Measurements from ENCODE around the gene MX2. TPM values are rescaled to one million over a fixed set of nuclear protein-coding genes. Genes with fewer than 3 reads are reported as not detected.

MX2 gene
- total RNA-seq, 4 donors from 2014 or later: 3.2 to 6.1 (median 5.1) TPM

DNA sequence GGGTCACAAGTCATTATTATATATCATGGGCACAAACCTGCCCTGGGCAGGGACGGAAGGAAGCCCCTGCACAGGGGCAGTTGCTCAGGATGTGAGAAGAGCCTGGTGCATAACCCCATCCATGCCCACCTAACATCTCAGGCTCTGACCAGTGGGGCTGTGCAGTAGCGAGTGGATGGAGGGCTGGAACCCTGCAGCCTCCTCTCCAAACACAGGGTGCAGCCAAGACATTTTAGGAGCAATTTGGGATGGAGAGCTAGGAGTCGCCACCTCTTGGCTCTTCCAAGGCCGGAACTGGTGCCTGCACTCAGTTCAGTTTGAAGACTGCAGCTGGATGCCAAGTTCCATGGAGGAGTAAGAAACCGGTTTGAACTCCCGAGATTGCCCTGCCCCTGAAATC is 67.0 kb downstream of the MX2 start:
- 76% methylated on average over 6 of the region's 6 CpGs for WGBS
- Histone ChIP-seq H3K4me3 (no peak overlapping the region), H3K36me3 (peaks cover 26% of the 10 kb centered on the region), H3K4me1 (peaks cover 15% of the 10 kb centered on the region), H3K27ac (no peak overlapping the region), H3K27me3 (no peaks in the 10 kb centered on the region), H3K9me3 (no peaks in the 10 kb centered on the region)
- no peak for DNase-seq (ENCODE audit: low spot score in 2 of 2)
- TF ChIP-seq POLR2AphosphoS5 (IDR thresholded peaks at IDR 0.05): no peak
- no peak for TF ChIP-seq EP300 (IDR thresholded peaks at IDR 0.05)
- no peak for TF ChIP-seq POLR2A (IDR thresholded peaks at IDR 0.05)
- TF ChIP-seq, protein P1, sequence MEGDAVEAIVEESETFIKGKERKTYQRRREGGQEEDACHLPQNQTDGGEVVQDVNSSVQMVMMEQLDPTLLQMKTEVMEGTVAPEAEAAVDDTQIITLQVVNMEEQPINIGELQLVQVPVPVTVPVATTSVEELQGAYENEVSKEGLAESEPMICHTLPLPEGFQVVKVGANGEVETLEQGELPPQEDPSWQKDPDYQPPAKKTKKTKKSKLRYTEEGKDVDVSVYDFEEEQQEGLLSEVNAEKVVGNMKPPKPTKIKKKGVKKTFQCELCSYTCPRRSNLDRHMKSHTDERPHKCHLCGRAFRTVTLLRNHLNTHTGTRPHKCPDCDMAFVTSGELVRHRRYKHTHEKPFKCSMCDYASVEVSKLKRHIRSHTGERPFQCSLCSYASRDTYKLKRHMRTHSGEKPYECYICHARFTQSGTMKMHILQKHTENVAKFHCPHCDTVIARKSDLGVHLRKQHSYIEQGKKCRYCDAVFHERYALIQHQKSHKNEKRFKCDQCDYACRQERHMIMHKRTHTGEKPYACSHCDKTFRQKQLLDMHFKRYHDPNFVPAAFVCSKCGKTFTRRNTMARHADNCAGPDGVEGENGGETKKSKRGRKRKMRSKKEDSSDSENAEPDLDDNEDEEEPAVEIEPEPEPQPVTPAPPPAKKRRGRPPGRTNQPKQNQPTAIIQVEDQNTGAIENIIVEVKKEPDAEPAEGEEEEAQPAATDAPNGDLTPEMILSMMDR (IDR thresholded peaks at IDR 0.05): no peak

DNA sequence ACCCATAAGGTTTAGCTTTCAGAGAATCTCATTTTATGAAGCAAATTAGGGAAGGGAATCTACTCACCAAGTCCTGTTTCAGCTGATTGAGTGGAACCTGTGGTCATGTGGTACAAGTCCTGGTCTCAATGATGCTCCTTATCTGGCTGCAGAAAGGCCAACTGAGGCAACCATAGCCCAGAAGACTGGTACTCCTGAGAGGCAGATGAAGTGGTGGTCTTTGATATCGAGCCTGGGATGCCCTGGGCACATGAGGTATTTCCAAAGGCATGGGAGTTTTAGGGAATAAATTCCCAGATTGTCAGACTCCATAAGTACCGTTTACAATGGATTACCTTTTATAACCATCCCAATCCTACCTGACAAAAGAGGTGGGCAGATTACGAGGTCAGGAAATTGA is 67.5 kb downstream of the MX2 start:
- DNase-seq (ENCODE audit: low spot score in 2 of 2): no peak
- H3K36me3 ChIP-seq: peaks cover 28% of the 10 kb centered on the region

DNA sequence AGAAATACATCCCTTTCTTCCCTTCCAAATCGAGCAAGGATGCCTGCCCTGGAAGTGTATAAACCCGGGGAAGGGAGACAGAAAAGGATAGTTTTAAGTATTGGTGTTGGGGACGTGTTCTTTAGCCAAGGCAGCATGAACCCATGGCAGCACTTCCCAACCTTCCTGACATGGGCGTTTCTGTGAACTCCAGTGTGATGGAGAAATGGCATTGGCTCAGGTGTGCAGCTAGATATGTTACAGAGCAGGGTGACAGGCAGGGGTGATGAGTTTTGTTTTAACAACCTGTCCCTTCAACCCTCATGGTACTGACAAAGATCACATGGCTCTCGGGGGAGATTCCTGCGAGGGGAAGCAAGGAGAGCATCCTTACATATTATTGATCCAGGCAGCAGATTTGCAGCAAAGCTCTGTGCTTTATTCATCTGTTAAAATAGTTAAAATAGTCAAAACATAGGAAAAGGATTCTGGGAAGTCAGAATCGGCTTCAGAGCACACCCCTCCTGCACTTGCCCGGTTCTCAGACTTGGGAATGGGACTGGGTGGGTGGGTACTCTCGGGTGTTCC is 68.2 kb downstream of the MX2 start:
- DNase-seq (ENCODE audit: low spot score in 2 of 2): no peak
- Histone ChIP-seq H3K27me3 (no peaks in the 10 kb centered on the region), H3K4me3 (no peak overlapping the region), H3K27ac (no peak overlapping the region), H3K4me1 (peaks cover 15% of the 10 kb centered on the region), H3K36me3 (peaks cover 35% of the 10 kb centered on the region), H3K9me3 (no peaks in the 10 kb centered on the region)
- 81% methylated on average over 9 of the region's 9 CpGs for WGBS
- TF ChIP-seq POLR2AphosphoS5 (IDR thresholded peaks at IDR 0.05) (no peak), POLR2A (IDR thresholded peaks at IDR 0.05) (no peak), EP300 (IDR thresholded peaks at IDR 0.05) (no peak)
- TF ChIP-seq, protein P1 (IDR thresholded peaks at IDR 0.05): no peak

More for the DNA sequence above, 67.5 kb downstream of the MX2 start:
- WGBS: 95% methylated on average over 3 of the region's 3 CpGs
- H3K27ac ChIP-seq: no peak overlapping the region
- H3K9me3 ChIP-seq: no peaks in the 10 kb centered on the region
- H3K27me3 ChIP-seq: no peaks in the 10 kb centered on the region
- TF ChIP-seq, protein P1 (IDR thresholded peaks at IDR 0.05): no peak
- no peak for TF ChIP-seq EP300 (IDR thresholded peaks at IDR 0.05)
- peaks cover 15% of the 10 kb centered on the region for H3K4me1 ChIP-seq
- H3K4me3 ChIP-seq: no peak overlapping the region

DNA sequence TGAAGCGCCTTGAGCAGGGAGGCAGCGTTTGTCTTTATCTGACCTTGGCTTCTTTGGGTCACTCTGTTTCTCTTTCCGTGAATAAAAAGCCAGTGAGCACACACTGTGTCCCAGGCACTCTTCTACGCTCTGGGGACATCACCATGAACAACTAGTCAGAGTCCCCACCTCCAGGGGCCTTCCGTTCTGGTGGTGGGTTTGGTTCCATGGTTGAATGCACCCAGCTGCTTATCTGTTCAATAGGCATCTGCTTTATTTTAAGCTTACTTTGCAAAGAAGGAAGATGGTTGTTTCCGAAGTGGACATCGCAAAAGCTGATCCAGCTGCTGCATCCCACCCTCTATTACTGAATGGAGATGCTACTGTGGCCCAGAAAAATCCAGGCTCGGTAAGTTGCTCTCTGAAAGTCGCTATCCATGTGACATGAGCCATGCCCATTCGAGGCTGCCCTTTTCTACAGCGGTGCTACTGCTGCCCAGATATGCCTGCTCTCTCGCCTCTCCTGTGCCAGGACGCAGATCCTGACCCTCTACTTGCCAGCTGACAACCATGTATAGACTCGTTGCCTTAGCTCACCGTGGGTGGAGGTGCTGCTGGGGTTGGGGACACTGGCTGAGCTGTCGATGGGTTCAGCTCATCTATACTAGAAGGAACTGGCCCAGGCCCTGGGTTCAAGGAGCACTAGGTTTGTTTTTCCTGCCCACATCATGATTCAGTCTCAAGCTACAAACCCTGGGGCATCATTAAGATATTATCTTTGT is 70.1 kb downstream of the MX2 start:
- DNase-seq (ENCODE audit: low spot score in 2 of 2): no peak
- TF ChIP-seq EP300 (IDR thresholded peaks at IDR 0.05) (no peak), POLR2A (IDR thresholded peaks at IDR 0.05) (no peak), POLR2AphosphoS5 (IDR thresholded peaks at IDR 0.05) (no peak)
- TF ChIP-seq, protein P1 (IDR thresholded peaks at IDR 0.05): no peak
- peaks cover 55% of the 10 kb centered on the region for H3K36me3 ChIP-seq

DNA sequence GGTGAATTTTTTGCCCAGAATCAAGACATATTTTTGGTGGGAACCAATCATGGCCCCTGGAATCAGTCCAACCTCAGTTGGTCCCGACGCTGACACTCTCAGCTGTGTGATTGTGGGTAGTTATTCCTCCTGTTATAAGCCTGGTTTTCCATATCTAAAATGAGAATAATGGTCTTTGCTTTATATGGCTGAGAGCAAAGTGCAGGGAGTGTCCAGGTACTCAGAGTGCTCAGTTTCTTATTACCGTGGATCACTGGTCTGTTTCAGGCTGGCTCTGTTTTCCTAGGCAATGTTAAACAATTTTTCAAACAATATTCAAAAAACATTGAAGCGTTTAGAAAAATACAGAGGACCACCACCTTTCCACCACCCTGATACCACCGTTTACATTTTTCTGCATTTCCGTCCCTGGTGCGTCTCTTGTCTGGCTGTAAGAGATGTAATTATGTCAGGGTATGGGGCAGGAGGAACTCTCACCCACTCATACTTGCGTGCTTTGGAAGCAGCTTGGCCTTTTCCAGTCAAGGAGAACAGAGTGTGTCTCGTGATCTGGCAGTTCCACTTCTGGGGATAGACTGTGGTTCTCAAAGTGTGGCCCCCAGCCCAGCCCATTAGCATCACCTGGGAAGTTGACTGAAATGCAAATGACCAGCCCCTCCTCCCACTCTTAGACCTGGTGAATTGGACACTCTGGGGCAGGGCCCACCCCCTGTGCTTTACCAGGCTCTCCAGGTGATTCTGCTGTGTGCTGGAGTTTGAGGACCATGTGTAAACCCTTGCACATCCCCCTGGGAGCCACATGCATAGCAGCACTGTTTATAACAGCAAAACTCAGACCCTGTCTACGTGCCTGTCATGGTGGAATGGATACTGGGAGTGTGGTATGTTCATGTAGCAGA is 71.0 kb downstream of the MX2 start:
- peaks cover 62% of the 10 kb centered on the region for H3K36me3 ChIP-seq
- no peaks in the 10 kb centered on the region for H3K4me1 ChIP-seq
- no peak overlapping the region for H3K27ac ChIP-seq
- no peak for DNase-seq (ENCODE audit: low spot score in 2 of 2)
- H3K9me3 ChIP-seq: no peaks in the 10 kb centered on the region
- no peaks in the 10 kb centered on the region for H3K27me3 ChIP-seq
- H3K4me3 ChIP-seq: no peak overlapping the region
- no peak for TF ChIP-seq POLR2AphosphoS5 (IDR thresholded peaks at IDR 0.05)
- TF ChIP-seq EP300 (IDR thresholded peaks at IDR 0.05): no peak
- TF ChIP-seq, protein P1 (IDR thresholded peaks at IDR 0.05): no peak
- TF ChIP-seq POLR2A (IDR thresholded peaks at IDR 0.05): no peak
- WGBS: 75% methylated on average over 10 of the region's 10 CpGs

More for the DNA sequence above, 70.1 kb downstream of the MX2 start:
- 83% methylated on average over 12 of the region's 16 CpGs for WGBS
- Histone ChIP-seq H3K27me3 (no peaks in the 10 kb centered on the region), H3K27ac (no peak overlapping the region), H3K4me3 (no peak overlapping the region), H3K4me1 (peaks cover 3% of the 10 kb centered on the region), H3K9me3 (no peaks in the 10 kb centered on the region)
